H9 (cell line): ENCODE results near the gene TNIP1. TPM values are rescaled to one million over a fixed set of nuclear protein-coding genes. Genes with fewer than 3 reads are reported as not detected.

Source experiments
- DNase-seq: peaks from one replicate; pipeline ENCODE4 v3.0.0-alpha.2; 2017
- H2AFZ ChIP-seq: one replicate; pipeline ENCODE4 v1.6.1; 2013; ENCODE audit warnings: mild to moderate bottlenecking, low read length, control low read depth, moderate library complexity
- H2AK5ac ChIP-seq: 2 replicates; pipeline ENCODE4 v1.6.1; 2013; ENCODE audit warnings: low read length, control low read depth, mixed read lengths; ENCODE audit not compliant: insufficient read length
- H2BK120ac ChIP-seq: one replicate; pipeline ENCODE4 v1.6.1; 2013; ENCODE audit warnings: low read depth, mild to moderate bottlenecking, low read length, control low read depth, inconsistent platforms; ENCODE audit not compliant: poor library complexity, severe bottlenecking
- H2BK12ac ChIP-seq: 2 replicates; pipeline ENCODE4 v1.6.1; 2013; ENCODE audit warnings: low read length, control low read depth, mixed read lengths, low read depth; ENCODE audit not compliant: insufficient read length
- H2BK15ac ChIP-seq: 2 replicates; pipeline ENCODE4 v1.6.1; 2013; ENCODE audit warnings: low read depth, low read length, control low read depth
- H2BK20ac ChIP-seq: one replicate; pipeline ENCODE4 v1.6.1; 2013; ENCODE audit warnings: low read depth, mild to moderate bottlenecking, low read length, control low read depth, inconsistent platforms; ENCODE audit not compliant: poor library complexity, severe bottlenecking
- H2BK5ac ChIP-seq: 2 replicates; pipeline ENCODE4 v1.6.1; 2013; ENCODE audit warnings: low read length, control low read depth, mixed read lengths; ENCODE audit not compliant: insufficient read length
- H3K14ac ChIP-seq: 2 replicates; pipeline ENCODE4 v1.6.1; 2013; ENCODE audit warnings: low read length, control low read depth; ENCODE audit not compliant: insufficient read depth
- H3K18ac ChIP-seq: 2 replicates; pipeline ENCODE4 v1.6.1; 2013; ENCODE audit warnings: low read depth, mild to moderate bottlenecking, mixed read lengths, low read length, control low read depth; ENCODE audit not compliant: insufficient read length
- H3K23ac ChIP-seq: 2 replicates; pipeline ENCODE4 v1.6.1; 2013; ENCODE audit warnings: low read length, control low read depth, mixed read lengths, low read depth; ENCODE audit not compliant: insufficient read length
- H3K23me2 ChIP-seq: 2 replicates; pipeline ENCODE4 v1.6.1; 2013; ENCODE audit warnings: low read depth, mild to moderate bottlenecking, mixed read lengths, low read length, control low read depth; ENCODE audit not compliant: insufficient read length, poor library complexity, severe bottlenecking
- H3K27ac ChIP-seq: 2 replicates; pipeline ENCODE4 v1.5.1; 2013; ENCODE audit warnings: low read length, control low read depth, mixed read lengths, low read depth; ENCODE audit not compliant: insufficient read length
- H3K27me3 ChIP-seq: 2 replicates; pipeline ENCODE4 v1.6.1; 2013; ENCODE audit warnings: low read length, control low read depth, inconsistent platforms; ENCODE audit not compliant: insufficient read depth
- H3K4ac ChIP-seq: 2 replicates; pipeline ENCODE4 v1.6.1; 2013; ENCODE audit warnings: low read depth, mild to moderate bottlenecking, control low read depth, inconsistent platforms, low read length, moderate library complexity
- H3K4me1 ChIP-seq: 2 replicates; pipeline ENCODE4 v1.6.1; 2013; ENCODE audit warnings: low read length, control low read depth, inconsistent platforms; ENCODE audit not compliant: insufficient read depth
- H3K4me2 ChIP-seq: 2 replicates; pipeline ENCODE4 v1.6.1; 2013; ENCODE audit warnings: low read length, control low read depth, mixed read lengths; ENCODE audit not compliant: insufficient read length, insufficient read depth
- H3K56ac ChIP-seq: 2 replicates; pipeline ENCODE4 v1.6.1; 2013; ENCODE audit warnings: low read depth, mild to moderate bottlenecking, mixed read lengths, low read length, control low read depth; ENCODE audit not compliant: insufficient read length
- H3K79me1 ChIP-seq: 2 replicates; pipeline ENCODE4 v1.6.1; 2013; ENCODE audit warnings: low read depth, mild to moderate bottlenecking, moderate library complexity, low read length, control low read depth, inconsistent platforms; ENCODE audit not compliant: insufficient read depth, poor library complexity, severe bottlenecking
- H3K79me2 ChIP-seq: 2 replicates; pipeline ENCODE4 v1.6.1; 2013; ENCODE audit warnings: low read length, control low read depth, inconsistent platforms; ENCODE audit not compliant: insufficient read depth
- H3K9ac ChIP-seq: 2 replicates; pipeline ENCODE4 v1.6.1; 2013; ENCODE audit warnings: low read length, control low read depth, mixed read lengths; ENCODE audit not compliant: insufficient read length; ENCODE audit errors: extremely low read depth
- H3K9me3 ChIP-seq: one replicate; pipeline ENCODE4 v1.6.1; 2013; ENCODE audit warnings: low read depth, low read length, inconsistent platforms; ENCODE audit not compliant: control insufficient read depth
- H3T11ph ChIP-seq: one replicate; pipeline ENCODE4 v1.6.1; 2013; ENCODE audit warnings: mild to moderate bottlenecking, low read length, control low read depth, inconsistent platforms
- H4K20me1 ChIP-seq: one replicate; pipeline ENCODE4 v1.6.1; 2013; ENCODE audit not compliant: control insufficient read depth, insufficient read length, insufficient read depth
- H4K5ac ChIP-seq: 2 replicates; pipeline ENCODE4 v1.6.1; 2013; ENCODE audit warnings: low read depth, mild to moderate bottlenecking, mixed read lengths, low read length, control low read depth; ENCODE audit not compliant: insufficient read length
- H4K8ac ChIP-seq: replicated peaks from 2 replicates; pipeline ENCODE4 v1.6.1; 2013; ENCODE audit warnings: low read length, control low read depth, mixed read lengths, low read depth; ENCODE audit not compliant: insufficient read length
- H4K91ac ChIP-seq: 2 replicates; pipeline ENCODE4 v1.6.1; 2013; ENCODE audit warnings: low read depth, mild to moderate bottlenecking, moderate library complexity, mixed read lengths, low read length, control low read depth; ENCODE audit not compliant: insufficient read length
- H3K27ac Mint-ChIP-seq, 3 experiments: 2 replicates in 2 of 3; 3 replicates in 1 of 3; pipeline ENCODE4 v1.8.0; 2020 to 2021; ENCODE audit warnings: mixed read lengths in 3 of 3, mild to moderate bottlenecking in 1 of 3, moderate library complexity in 1 of 3
- H3K27me3 Mint-ChIP-seq: 2 replicates; pipeline ENCODE4 v1.8.0; 2021; ENCODE audit warnings: low read depth, mild to moderate bottlenecking, moderate library complexity, mixed read lengths
- H3K36me3 Mint-ChIP-seq, 3 experiments: 2 replicates in 2 of 3; 3 replicates in 1 of 3; pipeline ENCODE4 v1.8.0; 2020 to 2021; ENCODE audit warnings: low read depth in 3 of 3, mixed read lengths in 3 of 3; ENCODE audit not compliant: insufficient read depth in 1 of 3
- H3K4me1 Mint-ChIP-seq, 2 experiments: 2 replicates each; pipeline ENCODE4 v1.8.0; 2020; ENCODE audit warnings: mixed read lengths in 2 of 2
- H3K4me3 Mint-ChIP-seq, 2 experiments: 2 replicates in 1 of 2; 3 replicates in 1 of 2; pipeline ENCODE4 v1.8.0; 2020 to 2021; ENCODE audit warnings: mild to moderate bottlenecking in 2 of 2, mixed read lengths in 2 of 2, moderate library complexity in 1 of 2
- H3K9me3 Mint-ChIP-seq, 2 experiments: 2 replicates in 1 of 2; 3 replicates in 1 of 2; pipeline ENCODE4 v1.8.0; 2020; ENCODE audit warnings: mild to moderate bottlenecking in 2 of 2, mixed read lengths in 2 of 2, moderate library complexity in 1 of 2
- CTCF ChIP-seq: fragments of 200-600 bp; sonication (generic); conservative IDR thresholded peaks from 3 replicates; pipeline ENCODE4 v1.8.0; 2021; ENCODE audit warnings: antibody characterized with exemption, mild to moderate bottlenecking
- WGBS: extraction: QIAGEN DNeasy Blood & Tissue Kit; methylation state at CpG from one replicate; pipeline ENCODE4 v1.1.7; 2013; ENCODE audit warnings: missing lambda C conversion rate, low lambda C conversion rate, mixed read lengths; ENCODE audit not compliant: insufficient read length; ENCODE audit errors: extremely low coverage; 5-methylcytosine and 5-hydroxymethylcytosine counted together
- total RNA-seq: library from RNA; stranded (reverse); gene quantifications from 2 replicates; pipeline ENCODE4 v1.2.1, GENCODE V29; 2021

The TNIP1 gene
- total RNA-seq, 1 experiment from 2014 or later: 40.8 TPM

GRCh38 chr5:151121095-151121494 lies 40.3 kb upstream of the TNIP1 start:
- Histone ChIP-seq H3K27me3 (no peaks in the 10 kb centered on the region), H3K9ac (no peak overlapping the region), H2BK15ac (no peak overlapping the region), H3K27ac (no peak overlapping the region), H2AFZ (no peak overlapping the region), H2BK120ac (no peak overlapping the region), H4K5ac (no peak overlapping the region), H3K4me2 (no peak overlapping the region), H3K79me1 (no peaks in the 10 kb centered on the region), H2BK20ac (no peak overlapping the region), H3K79me2 (no peaks in the 10 kb centered on the region), H3K23me2 (no peaks in the 10 kb centered on the region), H3T11ph (no peak overlapping the region), H4K20me1 (no peaks in the 10 kb centered on the region), H3K4me1 (no peaks in the 10 kb centered on the region), H3K56ac (no peak overlapping the region), H3K9me3 (no peaks in the 10 kb centered on the region), H3K23ac (no peak overlapping the region), H3K18ac (no peak overlapping the region), H4K91ac (no peak overlapping the region), H2BK12ac (no peak overlapping the region), H2AK5ac (no peak overlapping the region), H3K14ac (no peak overlapping the region), H2BK5ac (no peak overlapping the region), H3K4ac (no peak overlapping the region), H4K8ac (no peak overlapping the region)
- no peak overlapping the region for H3K27ac Mint-ChIP-seq
- H3K4me1 Mint-ChIP-seq: peaks cover 9 to 11% of the 10 kb centered on the region in 2 experiments
- H3K27me3 Mint-ChIP-seq: no peaks in the 10 kb centered on the region
- WGBS: no CpG with 5 or more reads among the region's 2 CpGs
- H3K36me3 Mint-ChIP-seq: peaks cover 8 to 63% (median 57%) of the 10 kb centered on the region in 3 experiments; a peak in 6 of 7 replicates
- TF ChIP-seq CTCF: no peak
- no peaks in the 10 kb centered on the region; a peak in 1 of 5 replicates for H3K9me3 Mint-ChIP-seq
- no peak overlapping the region for H3K4me3 Mint-ChIP-seq
- DNase-seq: no peak
